Endodermal cell (in vitro differentiated cells): ENCODE results near the gene SLC8B1. TPM values are rescaled to one million over a fixed set of nuclear protein-coding genes. Genes with fewer than 3 reads are reported as not detected.

Source experiments
- DNase-seq: peaks from one replicate; pipeline ENCODE4 v3.0.0-alpha.2; 2017
- H3K27ac ChIP-seq: 2 replicates; pipeline ENCODE4 v1.5.1; 2013; ENCODE audit warnings: mild to moderate bottlenecking, low read depth, low read length, moderate library complexity
- H3K27me3 ChIP-seq: 2 replicates; pipeline ENCODE4 v1.6.1; 2013; ENCODE audit warnings: mild to moderate bottlenecking, low read length, moderate library complexity; ENCODE audit not compliant: insufficient read depth, control insufficient read depth, poor library complexity, severe bottlenecking
- H3K36me3 ChIP-seq: 2 replicates; pipeline ENCODE4 v1.7.0; 2013; ENCODE audit warnings: mild to moderate bottlenecking, low read length, moderate library complexity; ENCODE audit not compliant: control insufficient read depth, insufficient read depth
- H3K4me1 ChIP-seq: one replicate; pipeline ENCODE4 v1.7.0; 2013; ENCODE audit warnings: low read length; ENCODE audit not compliant: control insufficient read depth, insufficient read depth
- H3K4me3 ChIP-seq: 2 replicates; pipeline ENCODE4 v1.5.1; 2013; ENCODE audit warnings: mild to moderate bottlenecking, low read length, moderate library complexity
- H3K9ac ChIP-seq: 2 replicates; pipeline ENCODE4 v1.6.1; 2013; ENCODE audit warnings: mild to moderate bottlenecking, low read length, moderate library complexity; ENCODE audit not compliant: poor library complexity, severe bottlenecking; ENCODE audit errors: extremely low read depth
- H3K9me3 ChIP-seq: 2 replicates; pipeline ENCODE4 v1.6.1; 2013; ENCODE audit warnings: mild to moderate bottlenecking, low read length, moderate library complexity; ENCODE audit not compliant: control insufficient read depth
- H3K27ac Mint-ChIP-seq: 2 replicates; pipeline ENCODE4 v1.8.0; 2020; ENCODE audit warnings: mixed read lengths
- H3K27me3 Mint-ChIP-seq: 2 replicates; pipeline ENCODE4 v1.8.0; 2021; ENCODE audit warnings: mild to moderate bottlenecking, mixed read lengths; ENCODE audit not compliant: insufficient read depth
- H3K36me3 Mint-ChIP-seq: 2 replicates; pipeline ENCODE4 v1.8.0; 2020; ENCODE audit warnings: low read depth, mixed read lengths
- H3K4me1 Mint-ChIP-seq: 2 replicates; pipeline ENCODE4 v1.8.0; 2020; ENCODE audit warnings: mixed read lengths
- H3K4me3 Mint-ChIP-seq: 2 replicates; pipeline ENCODE4 v1.8.0; 2020; ENCODE audit warnings: mild to moderate bottlenecking, moderate library complexity, mixed read lengths
- H3K9me3 Mint-ChIP-seq: 2 replicates; pipeline ENCODE4 v1.8.0; 2020; ENCODE audit warnings: mild to moderate bottlenecking, mixed read lengths
- WGBS, 2 experiments: methylation state at CpG; one replicate each; pipeline versions ENCODE4 v1.1.5 to v1.1.7; 2013; ENCODE audit warnings: missing lambda C conversion rate in 2 of 2, mixed read lengths in 1 of 2; ENCODE audit not compliant: insufficient coverage in 1 of 2, insufficient read length in 1 of 2; 5-methylcytosine and 5-hydroxymethylcytosine counted together
- total RNA-seq, 2 donors: library from RNA; stranded (reverse); fragmentation: NEBNext Ultra II Directional in 1 of 2; extraction: Animal tissue kit (Norgen Biotek cat#: 25700) in 1 of 2; gene quantifications; 2 replicates in 1 of 2; 3 replicates in 1 of 2; pipeline ENCODE4 v1.2.1, GENCODE V29; 2021
- TF ChIP-seq, protein P1 (sequence below): fragments of 200-600 bp; sonication (generic); conservative IDR thresholded peaks from 2 replicates; pipeline ENCODE4 v1.5.0; 2021; ENCODE audit warnings: antibody characterized with exemption, mild to moderate bottlenecking

The SLC8B1 gene
- total RNA-seq, 2 donors from 2014 or later = 6.9 to 9.1 TPM

DNA sequence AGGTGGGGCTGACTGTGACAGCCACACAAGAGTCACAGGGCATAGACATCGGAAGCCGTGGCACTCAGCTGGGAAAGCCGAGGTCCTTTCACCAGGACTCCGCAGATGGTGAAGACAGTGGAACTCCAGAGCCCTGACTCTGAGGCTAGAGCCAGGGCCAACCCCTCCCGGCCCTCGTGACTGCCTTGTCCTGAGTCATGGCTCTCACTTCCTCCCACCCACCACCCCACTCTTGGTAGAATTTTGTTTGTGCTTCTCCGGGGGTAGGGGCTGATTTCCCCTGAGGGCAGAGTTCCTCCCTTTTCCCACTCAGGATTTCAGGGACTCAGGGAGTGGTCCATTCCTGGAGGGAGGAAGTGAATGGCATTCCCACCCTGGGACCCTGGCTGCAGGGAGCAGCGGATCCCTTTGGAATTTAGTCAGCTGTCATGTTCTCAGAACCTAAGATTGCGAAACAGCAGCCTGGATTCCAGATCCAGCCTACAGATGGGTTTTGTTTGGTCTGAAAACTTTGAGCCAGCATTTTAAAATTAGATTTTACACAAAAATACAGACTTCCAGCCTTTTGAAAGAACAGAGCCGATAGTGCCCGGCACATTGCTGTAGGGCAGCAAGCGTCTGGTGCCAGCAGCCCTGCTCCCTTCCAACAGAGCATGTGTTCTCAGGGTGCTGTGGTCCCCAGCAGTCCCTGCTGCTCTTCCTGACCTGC, 62.9 kb downstream of the SLC8B1 start:
- H3K27me3 ChIP-seq = no peaks in the 10 kb centered on the region
- H3K36me3 ChIP-seq = no peaks in the 10 kb centered on the region
- WGBS, 2 experiments = 88 to 92% methylated on average over 4 to 12 of the region's 12 CpGs
- H3K4me3 ChIP-seq = no peak overlapping the region
- no peaks in the 10 kb centered on the region for H3K27me3 Mint-ChIP-seq
- TF ChIP-seq, protein P1, sequence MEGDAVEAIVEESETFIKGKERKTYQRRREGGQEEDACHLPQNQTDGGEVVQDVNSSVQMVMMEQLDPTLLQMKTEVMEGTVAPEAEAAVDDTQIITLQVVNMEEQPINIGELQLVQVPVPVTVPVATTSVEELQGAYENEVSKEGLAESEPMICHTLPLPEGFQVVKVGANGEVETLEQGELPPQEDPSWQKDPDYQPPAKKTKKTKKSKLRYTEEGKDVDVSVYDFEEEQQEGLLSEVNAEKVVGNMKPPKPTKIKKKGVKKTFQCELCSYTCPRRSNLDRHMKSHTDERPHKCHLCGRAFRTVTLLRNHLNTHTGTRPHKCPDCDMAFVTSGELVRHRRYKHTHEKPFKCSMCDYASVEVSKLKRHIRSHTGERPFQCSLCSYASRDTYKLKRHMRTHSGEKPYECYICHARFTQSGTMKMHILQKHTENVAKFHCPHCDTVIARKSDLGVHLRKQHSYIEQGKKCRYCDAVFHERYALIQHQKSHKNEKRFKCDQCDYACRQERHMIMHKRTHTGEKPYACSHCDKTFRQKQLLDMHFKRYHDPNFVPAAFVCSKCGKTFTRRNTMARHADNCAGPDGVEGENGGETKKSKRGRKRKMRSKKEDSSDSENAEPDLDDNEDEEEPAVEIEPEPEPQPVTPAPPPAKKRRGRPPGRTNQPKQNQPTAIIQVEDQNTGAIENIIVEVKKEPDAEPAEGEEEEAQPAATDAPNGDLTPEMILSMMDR = no peak
- peak; percentile 59 for DNase-seq
- no peak overlapping the region for H3K27ac ChIP-seq
- H3K36me3 Mint-ChIP-seq = peaks cover 17% of the 10 kb centered on the region
- no peaks in the 10 kb centered on the region for H3K4me1 ChIP-seq
- H3K4me3 Mint-ChIP-seq = no peak overlapping the region
- no peaks in the 10 kb centered on the region for H3K9me3 ChIP-seq
- H3K27ac Mint-ChIP-seq = no peak overlapping the region
- no peaks in the 10 kb centered on the region for H3K9me3 Mint-ChIP-seq
- no peaks in the 10 kb centered on the region for H3K4me1 Mint-ChIP-seq
- H3K9ac ChIP-seq = no peak overlapping the region

DNA sequence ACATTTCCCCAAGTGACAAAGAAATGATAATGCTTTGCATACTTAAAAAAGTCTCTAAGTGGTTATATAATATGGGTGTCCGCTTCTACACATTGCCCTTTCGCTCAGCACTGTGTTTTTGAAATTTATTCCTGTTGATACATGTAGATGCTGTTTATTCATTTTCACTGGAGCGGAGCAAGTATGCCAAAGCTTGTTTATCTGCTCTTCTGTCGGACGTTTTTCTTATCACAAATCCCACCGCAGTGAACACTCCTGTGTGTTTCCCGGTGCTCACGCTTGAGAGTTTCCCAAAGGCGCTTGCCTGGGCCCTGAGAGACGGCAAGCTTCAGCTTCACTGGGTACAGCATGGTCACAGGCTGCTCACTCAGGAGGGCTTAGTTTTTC, 63.5 kb downstream of the SLC8B1 start:
- Mint-ChIP-seq H3K9me3 (no peaks in the 10 kb centered on the region), H3K27ac (no peak overlapping the region), H3K4me1 (no peaks in the 10 kb centered on the region), H3K36me3 (peaks cover 20% of the 10 kb centered on the region), H3K27me3 (no peaks in the 10 kb centered on the region), H3K4me3 (no peak overlapping the region)
- Histone ChIP-seq H3K9me3 (no peaks in the 10 kb centered on the region), H3K36me3 (no peaks in the 10 kb centered on the region), H3K4me3 (no peak overlapping the region), H3K9ac (no peak overlapping the region), H3K4me1 (no peaks in the 10 kb centered on the region), H3K27me3 (no peaks in the 10 kb centered on the region), H3K27ac (no peak overlapping the region)
- no peak for DNase-seq
- TF ChIP-seq, protein P1 = no peak
- 88 to 97% methylated on average over 10 of the region's 10 CpGs for WGBS, 2 experiments

DNA sequence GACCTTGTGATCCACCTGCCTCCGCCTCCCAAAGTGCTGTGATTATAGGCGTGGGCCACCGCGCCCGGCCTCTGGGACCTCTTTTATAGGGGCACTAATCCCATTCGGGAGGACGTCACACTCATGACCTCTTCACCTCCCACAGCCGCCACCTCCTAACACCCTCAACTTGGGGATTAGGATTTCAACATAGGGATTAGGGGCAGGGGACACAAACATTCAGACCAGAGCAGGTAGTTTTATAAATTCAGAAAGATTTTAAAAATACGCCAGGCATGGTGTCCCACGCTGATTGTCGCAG, 64.2 kb downstream of the SLC8B1 start:
- H3K27me3 Mint-ChIP-seq = no peaks in the 10 kb centered on the region
- Histone ChIP-seq H3K27me3 (no peaks in the 10 kb centered on the region), H3K36me3 (no peaks in the 10 kb centered on the region), H3K9ac (no peak overlapping the region), H3K9me3 (no peaks in the 10 kb centered on the region), H3K4me1 (no peaks in the 10 kb centered on the region), H3K27ac (no peak overlapping the region), H3K4me3 (no peak overlapping the region)
- 99% methylated on average over 8 to 11 of the region's 11 CpGs for WGBS, 2 experiments
- H3K9me3 Mint-ChIP-seq = no peaks in the 10 kb centered on the region
- no peaks in the 10 kb centered on the region for H3K4me1 Mint-ChIP-seq
- no peak for DNase-seq
- H3K36me3 Mint-ChIP-seq = peaks cover 24% of the 10 kb centered on the region
- H3K27ac Mint-ChIP-seq = no peak overlapping the region
- TF ChIP-seq, protein P1 = no peak
- H3K4me3 Mint-ChIP-seq = no peak overlapping the region
